ENCODE data around the gene COL4A2.

GRCh38 chr13:110363010-110363409 lies 55.9 kb downstream of the COL4A2 start:
- TF ChIP-seq CTCF (IDR thresholded peaks at IDR 0.05) = peak in 4 of 6 experiments; percentile 53 to 62 (median 56)
- peak in 1 of 2 donors; percentile 12 for TF ChIP-seq POLR2A (IDR thresholded peaks at IDR 0.05)
